GM23338 (cell line): ENCODE results near the gene TMEM252. TPM values are rescaled to one million over a fixed set of nuclear protein-coding genes. Genes with fewer than 3 reads are reported as not detected.

Experiments
- ATAC-seq: fragments of 200-7000 bp; cut with Tn5 transposase; 3 replicates; pipeline ENCODE4 v1.9.1; 2020
- DNase-seq: peaks from one replicate; pipeline ENCODE4 v3.0.0-alpha.2; 2015; ENCODE audit warnings: low spot score
- H2AFZ ChIP-seq: fragments of 200-600 bp; sonication (generic); 2 replicates; pipeline ENCODE4 v1.8.0; 2016; ENCODE audit warnings: antibody characterized with exemption, mild to moderate bottlenecking, moderate library complexity
- H3F3A ChIP-seq: fragments of 200-600 bp; sonication (generic); replicated peaks from 2 replicates; pipeline ENCODE4 v1.8.0; 2017; ENCODE audit warnings: antibody characterized with exemption, mixed run types, low read depth
- H3K27ac ChIP-seq: fragments of 200-600 bp; sonication (generic); 2 replicates; pipeline ENCODE4 v1.6.1; 2016; ENCODE audit warnings: low read depth
- H3K27me3 ChIP-seq: fragments of 200-600 bp; sonication (generic); 2 replicates; pipeline ENCODE4 v1.8.0; 2016; ENCODE audit warnings: mild to moderate bottlenecking, mixed run types, moderate library complexity; ENCODE audit not compliant: insufficient read depth
- H3K36me3 ChIP-seq: fragments of 200-600 bp; sonication (generic); 2 replicates; pipeline ENCODE4 v1.8.0; 2016; ENCODE audit warnings: mild to moderate bottlenecking; ENCODE audit not compliant: insufficient read depth
- H3K4me1 ChIP-seq: fragments of 200-600 bp; sonication (generic); 2 replicates; pipeline ENCODE4 v1.8.0; 2016; ENCODE audit warnings: mild to moderate bottlenecking, moderate library complexity; ENCODE audit not compliant: insufficient read depth
- H3K4me2 ChIP-seq: fragments of 200-600 bp; sonication (generic); 2 replicates; pipeline ENCODE4 v1.7.1; 2017; ENCODE audit warnings: mixed run types
- H3K4me3 ChIP-seq: fragments of 200-600 bp; sonication (generic); 2 replicates; pipeline ENCODE4 v1.6.1; 2016; ENCODE audit warnings: mixed run types
- H3K79me2 ChIP-seq: fragments of 200-600 bp; sonication (generic); replicated peaks from 2 replicates; pipeline ENCODE4 v1.8.0; 2017; ENCODE audit warnings: mild to moderate bottlenecking; ENCODE audit not compliant: insufficient read depth
- H3K9me2 ChIP-seq: fragments of 200-600 bp; sonication (generic); 2 replicates; pipeline ENCODE4 v1.8.0; 2017; ENCODE audit not compliant: insufficient read depth
- H4K20me1 ChIP-seq: fragments of 200-600 bp; sonication (generic); replicated peaks from 2 replicates; pipeline ENCODE4 v1.8.0; 2017; ENCODE audit warnings: mild to moderate bottlenecking; ENCODE audit not compliant: insufficient read depth
- H3K27ac Mint-ChIP-seq: 2 replicates; pipeline ENCODE4 v1.8.0; 2020; ENCODE audit warnings: inconsistent platforms, mild to moderate bottlenecking, moderate library complexity, mixed read lengths
- H3K27me3 Mint-ChIP-seq: 3 replicates; pipeline ENCODE4 v1.8.0; 2022; ENCODE audit warnings: low read depth, mild to moderate bottlenecking, moderate library complexity, mixed read lengths, inconsistent platforms; ENCODE audit not compliant: insufficient read depth, poor library complexity
- H3K36me3 Mint-ChIP-seq: 3 replicates; pipeline ENCODE4 v1.8.0; 2021; ENCODE audit warnings: low read depth, mild to moderate bottlenecking, inconsistent platforms, moderate library complexity, mixed read lengths
- H3K4me1 Mint-ChIP-seq: 3 replicates; pipeline ENCODE4 v1.8.0; 2020; ENCODE audit warnings: mild to moderate bottlenecking, inconsistent platforms, mixed read lengths
- H3K4me3 Mint-ChIP-seq: 3 replicates; pipeline ENCODE4 v1.8.0; 2021; ENCODE audit warnings: moderate library complexity, mild to moderate bottlenecking, inconsistent platforms, mixed read lengths
- H3K9me3 Mint-ChIP-seq: 3 replicates; pipeline ENCODE4 v1.8.0; 2020; ENCODE audit warnings: moderate library complexity, mild to moderate bottlenecking, inconsistent platforms, mixed read lengths
- CREB1 ChIP-seq: fragments of 250-450 bp; sonication (Bioruptor Pico); IDR thresholded peaks from 2 replicates; pipeline ENCODE4 v1.5.0; 2020; ENCODE audit warnings: low read depth, mild to moderate bottlenecking, moderate library complexity
- EZH2 ChIP-seq: fragments of 200-600 bp; sonication (generic); IDR thresholded peaks from one replicate; pipeline ENCODE4 v1.8.0; 2017; ENCODE audit warnings: antibody characterized with exemption, mild to moderate bottlenecking, low read depth; ENCODE audit not compliant: unreplicated experiment
- EZH2phosphoT487 ChIP-seq: fragments of 200-600 bp; sonication (generic); IDR thresholded peaks from one replicate; pipeline ENCODE4 v1.8.1; 2018; ENCODE audit warnings: antibody characterized with exemption; ENCODE audit not compliant: unreplicated experiment
- JUNB ChIP-seq: IDR thresholded peaks from one replicate; pipeline ENCODE4 v1.6.1; 2016; ENCODE audit warnings: antibody characterized with exemption; ENCODE audit not compliant: unreplicated experiment
- NANOG ChIP-seq: IDR thresholded peaks from 2 replicates; pipeline ENCODE4 v1.6.1; 2016; ENCODE audit warnings: antibody characterized with exemption, borderline replicate concordance
- POLR2AphosphoS5 ChIP-seq: IDR thresholded peaks from 2 replicates; pipeline ENCODE4 v1.6.1; 2016; ENCODE audit warnings: antibody characterized with exemption, low read depth
- STAT1 ChIP-seq: IDR thresholded peaks from one replicate; pipeline ENCODE4 v1.6.1; 2016; ENCODE audit warnings: antibody characterized with exemption; ENCODE audit not compliant: unreplicated experiment
- ZNF114 ChIP-seq: fragments of 250-450 bp; sonication (Bioruptor Pico); IDR thresholded peaks from 2 replicates; pipeline ENCODE4 v1.5.0; 2020; ENCODE audit warnings: mild to moderate bottlenecking, moderate library complexity
- ZNF331 ChIP-seq: fragments of 250-450 bp; sonication (Bioruptor Pico); IDR thresholded peaks from 2 replicates; pipeline ENCODE4 v1.5.0; 2020; ENCODE audit warnings: low read depth, mild to moderate bottlenecking, moderate library complexity
- polyA plus RNA-seq: library from polyadenylated mRNA; unstranded; fragments of >200 nt; fragmentation: Nextera tagmentation; extraction: Ambion mirVana; gene quantifications from 2 replicates; pipeline ENCODE4 v1.2.1, GENCODE V29; 2016
- total RNA-seq: library from RNA; depleted of rRNA; stranded (reverse); fragments of >200 nt; shearing (Covaris generic); gene quantifications from 2 replicates; pipeline ENCODE4 v1.2.3, GENCODE V29; 2014
- TF ChIP-seq, protein P1 (sequence below), 2 experiments: fragments of 200-600 bp in 1 of 2; sonication (generic) in 1 of 2; conservative IDR thresholded peaks; 2 replicates each; pipeline versions ENCODE4 v1.5.1 to v1.6.1; 2016 to 2017; ENCODE audit warnings: antibody characterized with exemption in 2 of 2, low read depth in 2 of 2, mild to moderate bottlenecking in 2 of 2, moderate library complexity in 1 of 2
- TF ChIP-seq, protein P2 (sequence below): IDR thresholded peaks from 2 replicates; pipeline ENCODE4 v1.6.1; 2016; ENCODE audit warnings: antibody characterized with exemption
- TF ChIP-seq, protein P3 (sequence below): fragments of 250-450 bp; sonication (Bioruptor Pico); IDR thresholded peaks from 2 replicates; pipeline ENCODE4 v1.5.0; 2020; ENCODE audit warnings: mild to moderate bottlenecking, moderate library complexity
- TF ChIP-seq, protein P4 (sequence below): IDR thresholded peaks from one replicate; pipeline ENCODE4 v1.6.1; 2018; ENCODE audit warnings: antibody characterized with exemption; ENCODE audit not compliant: unreplicated experiment

The TMEM252 gene
- total and polyA plus RNA-seq, 2 experiments from 2014 or later = not detected

DNA sequence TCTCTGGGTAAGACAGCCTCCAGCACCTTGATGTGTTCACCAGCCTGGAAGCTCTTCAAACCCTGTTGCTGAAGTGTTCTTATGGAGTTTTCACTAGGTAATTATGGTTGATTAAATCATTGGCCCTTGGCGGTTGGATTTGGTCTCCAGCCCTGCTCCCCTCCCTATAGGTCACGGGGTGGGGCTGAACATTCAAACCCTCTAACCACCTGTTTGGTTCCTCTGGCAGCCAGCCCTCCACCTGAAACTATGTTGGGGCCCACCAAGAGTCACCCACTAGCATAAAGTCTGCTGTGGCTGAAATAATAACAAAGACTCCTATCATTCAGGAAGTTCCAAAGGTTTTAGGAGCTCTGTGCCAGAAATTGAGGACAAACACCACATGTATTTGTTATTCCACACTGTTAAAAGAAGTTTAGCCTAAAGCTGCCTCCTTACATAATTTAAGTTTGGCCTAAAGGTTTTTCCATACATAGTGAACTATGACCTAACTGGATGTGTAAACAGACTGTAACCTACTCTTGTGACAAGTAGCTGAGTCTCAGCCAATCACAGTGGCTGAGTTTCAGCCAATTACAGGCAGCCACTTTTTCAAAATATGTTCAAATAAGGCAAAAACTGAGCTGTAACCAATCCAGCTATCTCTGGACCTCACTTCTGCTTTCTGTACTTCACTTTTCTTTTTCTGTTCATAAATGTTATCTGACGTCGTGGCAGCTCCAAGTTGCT lies 34.8 kb downstream of the TMEM252 start:
- H3K27ac Mint-ChIP-seq = no peak overlapping the region
- no peaks in the 10 kb centered on the region for H3K79me2 ChIP-seq
- no peaks in the 10 kb centered on the region for H3K36me3 ChIP-seq
- no peak overlapping the region for H2AFZ ChIP-seq
- no peaks in the 10 kb centered on the region; the same call in 1 of the 2 replicates for H3K4me1 ChIP-seq
- H3K4me1 Mint-ChIP-seq = peaks cover 10% of the 10 kb centered on the region
- no peak overlapping the region for H3K27ac ChIP-seq
- H3K9me3 Mint-ChIP-seq = no peaks in the 10 kb centered on the region
- no peaks in the 10 kb centered on the region for H3K9me2 ChIP-seq
- H3K36me3 Mint-ChIP-seq = no peaks in the 10 kb centered on the region
- peaks cover 66% of the 10 kb centered on the region for H3K27me3 Mint-ChIP-seq
- H3K4me2 ChIP-seq = no peak overlapping the region
- peaks cover 11% of the 10 kb centered on the region for H4K20me1 ChIP-seq
- ATAC-seq (no peak), DNase-seq (no peak)
- no peak overlapping the region for H3K4me3 ChIP-seq
- no peak for TF ChIP-seq NANOG
- no peak for TF ChIP-seq JUNB
- no peak for TF ChIP-seq POLR2AphosphoS5
- TF ChIP-seq CREB1 (CRISPR knock-in tag) = no peak
- TF ChIP-seq ZNF331 (CRISPR knock-in tag) = no peak
- no peak for TF ChIP-seq EZH2
- TF ChIP-seq, protein P1, sequence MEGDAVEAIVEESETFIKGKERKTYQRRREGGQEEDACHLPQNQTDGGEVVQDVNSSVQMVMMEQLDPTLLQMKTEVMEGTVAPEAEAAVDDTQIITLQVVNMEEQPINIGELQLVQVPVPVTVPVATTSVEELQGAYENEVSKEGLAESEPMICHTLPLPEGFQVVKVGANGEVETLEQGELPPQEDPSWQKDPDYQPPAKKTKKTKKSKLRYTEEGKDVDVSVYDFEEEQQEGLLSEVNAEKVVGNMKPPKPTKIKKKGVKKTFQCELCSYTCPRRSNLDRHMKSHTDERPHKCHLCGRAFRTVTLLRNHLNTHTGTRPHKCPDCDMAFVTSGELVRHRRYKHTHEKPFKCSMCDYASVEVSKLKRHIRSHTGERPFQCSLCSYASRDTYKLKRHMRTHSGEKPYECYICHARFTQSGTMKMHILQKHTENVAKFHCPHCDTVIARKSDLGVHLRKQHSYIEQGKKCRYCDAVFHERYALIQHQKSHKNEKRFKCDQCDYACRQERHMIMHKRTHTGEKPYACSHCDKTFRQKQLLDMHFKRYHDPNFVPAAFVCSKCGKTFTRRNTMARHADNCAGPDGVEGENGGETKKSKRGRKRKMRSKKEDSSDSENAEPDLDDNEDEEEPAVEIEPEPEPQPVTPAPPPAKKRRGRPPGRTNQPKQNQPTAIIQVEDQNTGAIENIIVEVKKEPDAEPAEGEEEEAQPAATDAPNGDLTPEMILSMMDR (conservative IDR thresholded peaks at IDR 0.05; ENCODE audit: low read depth in 2 of 2) = no peak
- TF ChIP-seq EZH2phosphoT487 = no peak
- TF ChIP-seq, protein P2, sequence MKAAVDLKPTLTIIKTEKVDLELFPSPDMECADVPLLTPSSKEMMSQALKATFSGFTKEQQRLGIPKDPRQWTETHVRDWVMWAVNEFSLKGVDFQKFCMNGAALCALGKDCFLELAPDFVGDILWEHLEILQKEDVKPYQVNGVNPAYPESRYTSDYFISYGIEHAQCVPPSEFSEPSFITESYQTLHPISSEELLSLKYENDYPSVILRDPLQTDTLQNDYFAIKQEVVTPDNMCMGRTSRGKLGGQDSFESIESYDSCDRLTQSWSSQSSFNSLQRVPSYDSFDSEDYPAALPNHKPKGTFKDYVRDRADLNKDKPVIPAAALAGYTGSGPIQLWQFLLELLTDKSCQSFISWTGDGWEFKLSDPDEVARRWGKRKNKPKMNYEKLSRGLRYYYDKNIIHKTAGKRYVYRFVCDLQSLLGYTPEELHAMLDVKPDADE = no peak
- TF ChIP-seq, protein P3, sequence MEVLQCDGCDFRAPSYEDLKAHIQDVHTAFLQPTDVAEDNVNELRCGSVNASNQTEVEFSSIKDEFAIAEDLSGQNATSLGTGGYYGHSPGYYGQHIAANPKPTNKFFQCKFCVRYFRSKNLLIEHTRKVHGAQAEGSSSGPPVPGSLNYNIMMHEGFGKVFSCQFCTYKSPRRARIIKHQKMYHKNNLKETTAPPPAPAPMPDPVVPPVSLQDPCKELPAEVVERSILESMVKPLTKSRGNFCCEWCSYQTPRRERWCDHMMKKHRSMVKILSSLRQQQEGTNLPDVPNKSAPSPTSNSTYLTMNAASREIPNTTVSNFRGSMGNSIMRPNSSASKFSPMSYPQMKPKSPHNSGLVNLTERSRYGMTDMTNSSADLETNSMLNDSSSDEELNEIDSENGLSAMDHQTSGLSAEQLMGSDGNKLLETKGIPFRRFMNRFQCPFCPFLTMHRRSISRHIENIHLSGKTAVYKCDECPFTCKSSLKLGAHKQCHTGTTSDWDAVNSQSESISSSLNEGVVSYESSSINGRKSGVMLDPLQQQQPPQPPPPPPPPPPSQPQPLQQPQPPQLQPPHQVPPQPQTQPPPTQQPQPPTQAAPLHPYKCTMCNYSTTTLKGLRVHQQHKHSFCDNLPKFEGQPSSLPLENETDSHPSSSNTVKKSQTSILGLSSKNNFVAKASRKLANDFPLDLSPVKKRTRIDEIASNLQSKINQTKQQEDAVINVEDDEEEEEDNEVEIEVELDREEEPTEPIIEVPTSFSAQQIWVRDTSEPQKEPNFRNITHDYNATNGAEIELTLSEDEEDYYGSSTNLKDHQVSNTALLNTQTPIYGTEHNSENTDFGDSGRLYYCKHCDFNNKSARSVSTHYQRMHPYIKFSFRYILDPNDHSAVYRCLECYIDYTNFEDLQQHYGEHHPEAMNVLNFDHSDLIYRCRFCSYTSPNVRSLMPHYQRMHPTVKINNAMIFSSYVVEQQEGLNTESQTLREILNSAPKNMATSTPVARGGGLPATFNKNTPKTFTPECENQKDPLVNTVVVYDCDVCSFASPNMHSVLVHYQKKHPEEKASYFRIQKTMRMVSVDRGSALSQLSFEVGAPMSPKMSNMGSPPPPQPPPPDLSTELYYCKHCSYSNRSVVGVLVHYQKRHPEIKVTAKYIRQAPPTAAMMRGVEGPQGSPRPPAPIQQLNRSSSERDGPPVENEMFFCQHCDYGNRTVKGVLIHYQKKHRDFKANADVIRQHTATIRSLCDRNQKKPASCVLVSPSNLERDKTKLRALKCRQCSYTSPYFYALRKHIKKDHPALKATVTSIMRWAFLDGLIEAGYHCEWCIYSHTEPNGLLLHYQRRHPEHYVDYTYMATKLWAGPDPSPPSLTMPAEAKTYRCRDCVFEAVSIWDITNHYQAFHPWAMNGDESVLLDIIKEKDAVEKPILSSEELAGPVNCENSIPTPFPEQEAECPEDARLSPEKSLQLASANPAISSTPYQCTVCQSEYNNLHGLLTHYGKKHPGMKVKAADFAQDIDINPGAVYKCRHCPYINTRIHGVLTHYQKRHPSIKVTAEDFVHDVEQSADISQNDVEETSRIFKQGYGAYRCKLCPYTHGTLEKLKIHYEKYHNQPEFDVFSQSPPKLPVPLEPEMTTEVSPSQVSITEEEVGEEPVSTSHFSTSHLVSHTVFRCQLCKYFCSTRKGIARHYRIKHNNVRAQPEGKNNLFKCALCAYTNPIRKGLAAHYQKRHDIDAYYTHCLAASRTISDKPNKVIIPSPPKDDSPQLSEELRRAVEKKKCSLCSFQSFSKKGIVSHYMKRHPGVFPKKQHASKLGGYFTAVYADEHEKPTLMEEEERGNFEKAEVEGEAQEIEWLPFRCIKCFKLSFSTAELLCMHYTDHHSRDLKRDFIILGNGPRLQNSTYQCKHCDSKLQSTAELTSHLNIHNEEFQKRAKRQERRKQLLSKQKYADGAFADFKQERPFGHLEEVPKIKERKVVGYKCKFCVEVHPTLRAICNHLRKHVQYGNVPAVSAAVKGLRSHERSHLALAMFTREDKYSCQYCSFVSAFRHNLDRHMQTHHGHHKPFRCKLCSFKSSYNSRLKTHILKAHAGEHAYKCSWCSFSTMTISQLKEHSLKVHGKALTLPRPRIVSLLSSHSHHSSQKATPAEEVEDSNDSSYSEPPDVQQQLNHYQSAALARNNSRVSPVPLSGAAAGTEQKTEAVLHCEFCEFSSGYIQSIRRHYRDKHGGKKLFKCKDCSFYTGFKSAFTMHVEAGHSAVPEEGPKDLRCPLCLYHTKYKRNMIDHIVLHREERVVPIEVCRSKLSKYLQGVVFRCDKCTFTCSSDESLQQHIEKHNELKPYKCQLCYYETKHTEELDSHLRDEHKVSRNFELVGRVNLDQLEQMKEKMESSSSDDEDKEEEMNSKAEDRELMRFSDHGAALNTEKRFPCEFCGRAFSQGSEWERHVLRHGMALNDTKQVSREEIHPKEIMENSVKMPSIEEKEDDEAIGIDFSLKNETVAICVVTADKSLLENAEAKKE (CRISPR knock-in tag) = no peak
- TF ChIP-seq, protein P4, sequence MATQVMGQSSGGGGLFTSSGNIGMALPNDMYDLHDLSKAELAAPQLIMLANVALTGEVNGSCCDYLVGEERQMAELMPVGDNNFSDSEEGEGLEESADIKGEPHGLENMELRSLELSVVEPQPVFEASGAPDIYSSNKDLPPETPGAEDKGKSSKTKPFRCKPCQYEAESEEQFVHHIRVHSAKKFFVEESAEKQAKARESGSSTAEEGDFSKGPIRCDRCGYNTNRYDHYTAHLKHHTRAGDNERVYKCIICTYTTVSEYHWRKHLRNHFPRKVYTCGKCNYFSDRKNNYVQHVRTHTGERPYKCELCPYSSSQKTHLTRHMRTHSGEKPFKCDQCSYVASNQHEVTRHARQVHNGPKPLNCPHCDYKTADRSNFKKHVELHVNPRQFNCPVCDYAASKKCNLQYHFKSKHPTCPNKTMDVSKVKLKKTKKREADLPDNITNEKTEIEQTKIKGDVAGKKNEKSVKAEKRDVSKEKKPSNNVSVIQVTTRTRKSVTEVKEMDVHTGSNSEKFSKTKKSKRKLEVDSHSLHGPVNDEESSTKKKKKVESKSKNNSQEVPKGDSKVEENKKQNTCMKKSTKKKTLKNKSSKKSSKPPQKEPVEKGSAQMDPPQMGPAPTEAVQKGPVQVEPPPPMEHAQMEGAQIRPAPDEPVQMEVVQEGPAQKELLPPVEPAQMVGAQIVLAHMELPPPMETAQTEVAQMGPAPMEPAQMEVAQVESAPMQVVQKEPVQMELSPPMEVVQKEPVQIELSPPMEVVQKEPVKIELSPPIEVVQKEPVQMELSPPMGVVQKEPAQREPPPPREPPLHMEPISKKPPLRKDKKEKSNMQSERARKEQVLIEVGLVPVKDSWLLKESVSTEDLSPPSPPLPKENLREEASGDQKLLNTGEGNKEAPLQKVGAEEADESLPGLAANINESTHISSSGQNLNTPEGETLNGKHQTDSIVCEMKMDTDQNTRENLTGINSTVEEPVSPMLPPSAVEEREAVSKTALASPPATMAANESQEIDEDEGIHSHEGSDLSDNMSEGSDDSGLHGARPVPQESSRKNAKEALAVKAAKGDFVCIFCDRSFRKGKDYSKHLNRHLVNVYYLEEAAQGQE = no peak
- no peak for TF ChIP-seq STAT1
- no peak for TF ChIP-seq ZNF114 (CRISPR knock-in tag)
- H3K4me3 Mint-ChIP-seq = no peak overlapping the region
- no peaks in the 10 kb centered on the region for H3F3A ChIP-seq
- H3K27me3 ChIP-seq = peaks cover 100% of the 10 kb centered on the region
